Stomach (tissue), 4 donors: ENCODE results near the gene ZMYND8.

Experiments
- POLR2A ChIP-seq, 4 donors: fragments of 450-650 bp; IDR thresholded peaks; one replicate each; pipeline ENCODE4 v1.6.1; 2016; ENCODE audit warnings: antibody characterized with exemption in 4 of 4, control low read depth in 2 of 4, mild to moderate bottlenecking in 1 of 4, moderate library complexity in 1 of 4
- TF ChIP-seq, protein P1 (sequence below), 7 experiments: fragments of 450-650 bp in 4 of 7; fragments of 200-600 bp in 3 of 7; sonication (generic) in 3 of 7; IDR thresholded peaks; one replicate each; pipeline ENCODE4 v1.5.1; 2016 to 2019; ENCODE audit warnings: antibody characterized with exemption in 7 of 7, control low read depth in 2 of 7, mild to moderate bottlenecking in 1 of 7

DNA sequence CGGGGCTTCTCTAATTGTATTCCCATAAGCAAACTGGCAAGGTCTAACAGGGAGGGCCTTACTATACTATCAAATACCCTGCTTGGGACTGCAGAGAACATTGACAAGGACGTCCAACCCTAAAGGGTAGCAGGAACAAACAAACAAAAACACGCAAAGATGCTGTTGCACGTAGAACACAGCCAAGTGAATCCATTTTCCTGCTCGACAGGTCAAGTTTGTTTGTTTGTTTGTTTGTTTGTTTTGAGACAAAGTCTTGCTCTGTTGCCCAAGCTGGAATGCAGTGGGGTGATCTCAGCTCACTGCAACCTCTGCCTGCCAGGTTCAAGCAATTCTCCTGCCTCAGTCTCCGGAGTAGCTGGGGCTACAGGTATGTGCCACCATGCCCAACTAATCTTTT is 91.3 kb downstream of the ZMYND8 start:
- TF ChIP-seq, protein P1, sequence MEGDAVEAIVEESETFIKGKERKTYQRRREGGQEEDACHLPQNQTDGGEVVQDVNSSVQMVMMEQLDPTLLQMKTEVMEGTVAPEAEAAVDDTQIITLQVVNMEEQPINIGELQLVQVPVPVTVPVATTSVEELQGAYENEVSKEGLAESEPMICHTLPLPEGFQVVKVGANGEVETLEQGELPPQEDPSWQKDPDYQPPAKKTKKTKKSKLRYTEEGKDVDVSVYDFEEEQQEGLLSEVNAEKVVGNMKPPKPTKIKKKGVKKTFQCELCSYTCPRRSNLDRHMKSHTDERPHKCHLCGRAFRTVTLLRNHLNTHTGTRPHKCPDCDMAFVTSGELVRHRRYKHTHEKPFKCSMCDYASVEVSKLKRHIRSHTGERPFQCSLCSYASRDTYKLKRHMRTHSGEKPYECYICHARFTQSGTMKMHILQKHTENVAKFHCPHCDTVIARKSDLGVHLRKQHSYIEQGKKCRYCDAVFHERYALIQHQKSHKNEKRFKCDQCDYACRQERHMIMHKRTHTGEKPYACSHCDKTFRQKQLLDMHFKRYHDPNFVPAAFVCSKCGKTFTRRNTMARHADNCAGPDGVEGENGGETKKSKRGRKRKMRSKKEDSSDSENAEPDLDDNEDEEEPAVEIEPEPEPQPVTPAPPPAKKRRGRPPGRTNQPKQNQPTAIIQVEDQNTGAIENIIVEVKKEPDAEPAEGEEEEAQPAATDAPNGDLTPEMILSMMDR (IDR thresholded peaks at IDR 0.05) = no peak
- TF ChIP-seq POLR2A (IDR thresholded peaks at IDR 0.05) = no peak
